Breast epithelium (tissue), 3 donors: Measurements from ENCODE around the gene GALNTL6.

ENCODE experiments used
- POLR2AphosphoS5 ChIP-seq, 3 donors: sonication (generic); formaldehyde crosslinking; IDR thresholded peaks; one replicate each; pipeline ENCODE4 v1.6.1; 2017; ENCODE audit warnings: antibody characterized with exemption in 3 of 3
- TF ChIP-seq, protein P1 (sequence below), 3 donors: fragments of 450-650 bp; IDR thresholded peaks; one replicate each; pipeline ENCODE4 v1.5.1; 2016 to 2017; ENCODE audit warnings: antibody characterized with exemption in 3 of 3, mild to moderate bottlenecking in 3 of 3, moderate library complexity in 3 of 3

DNA sequence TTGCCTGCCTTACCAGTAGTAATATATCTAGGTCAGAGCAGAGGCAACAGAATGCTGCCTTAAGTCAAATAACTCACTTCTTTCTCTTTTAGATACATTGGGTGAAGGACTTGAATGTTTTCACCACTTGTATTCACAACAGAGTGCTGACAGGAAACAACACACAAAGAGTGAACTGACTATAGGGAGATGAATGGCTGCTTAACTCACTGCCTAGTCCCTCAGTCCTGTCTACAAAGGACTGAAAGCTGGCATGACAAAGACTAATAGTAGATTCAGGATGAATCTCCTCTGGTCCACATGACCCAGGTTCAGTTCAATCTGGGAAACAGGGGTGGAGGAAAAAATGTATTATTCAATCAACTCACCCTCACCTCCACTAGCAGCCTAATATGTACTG lies 134.2 kb downstream of the GALNTL6 start:
- TF ChIP-seq, protein P1, sequence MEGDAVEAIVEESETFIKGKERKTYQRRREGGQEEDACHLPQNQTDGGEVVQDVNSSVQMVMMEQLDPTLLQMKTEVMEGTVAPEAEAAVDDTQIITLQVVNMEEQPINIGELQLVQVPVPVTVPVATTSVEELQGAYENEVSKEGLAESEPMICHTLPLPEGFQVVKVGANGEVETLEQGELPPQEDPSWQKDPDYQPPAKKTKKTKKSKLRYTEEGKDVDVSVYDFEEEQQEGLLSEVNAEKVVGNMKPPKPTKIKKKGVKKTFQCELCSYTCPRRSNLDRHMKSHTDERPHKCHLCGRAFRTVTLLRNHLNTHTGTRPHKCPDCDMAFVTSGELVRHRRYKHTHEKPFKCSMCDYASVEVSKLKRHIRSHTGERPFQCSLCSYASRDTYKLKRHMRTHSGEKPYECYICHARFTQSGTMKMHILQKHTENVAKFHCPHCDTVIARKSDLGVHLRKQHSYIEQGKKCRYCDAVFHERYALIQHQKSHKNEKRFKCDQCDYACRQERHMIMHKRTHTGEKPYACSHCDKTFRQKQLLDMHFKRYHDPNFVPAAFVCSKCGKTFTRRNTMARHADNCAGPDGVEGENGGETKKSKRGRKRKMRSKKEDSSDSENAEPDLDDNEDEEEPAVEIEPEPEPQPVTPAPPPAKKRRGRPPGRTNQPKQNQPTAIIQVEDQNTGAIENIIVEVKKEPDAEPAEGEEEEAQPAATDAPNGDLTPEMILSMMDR (IDR thresholded peaks at IDR 0.05), result no peak
- no peak for TF ChIP-seq POLR2AphosphoS5 (IDR thresholded peaks at IDR 0.05)
